Fibroblast of skin of left quadriceps (primary cell): ENCODE results near the gene CYP4A22.
"Not testable (repeated sequence)": the region's sequence is repeated elsewhere in the genome, so short reads cannot be mapped to it uniquely, and the experiment has no call there.

Experiments
- DNase-seq, 2 experiments: peaks; one replicate each; pipeline ENCODE4 v3.0.0-alpha.2; 2013; ENCODE audit warnings: low read depth in 2 of 2

Gene CYP4A22

DNA sequence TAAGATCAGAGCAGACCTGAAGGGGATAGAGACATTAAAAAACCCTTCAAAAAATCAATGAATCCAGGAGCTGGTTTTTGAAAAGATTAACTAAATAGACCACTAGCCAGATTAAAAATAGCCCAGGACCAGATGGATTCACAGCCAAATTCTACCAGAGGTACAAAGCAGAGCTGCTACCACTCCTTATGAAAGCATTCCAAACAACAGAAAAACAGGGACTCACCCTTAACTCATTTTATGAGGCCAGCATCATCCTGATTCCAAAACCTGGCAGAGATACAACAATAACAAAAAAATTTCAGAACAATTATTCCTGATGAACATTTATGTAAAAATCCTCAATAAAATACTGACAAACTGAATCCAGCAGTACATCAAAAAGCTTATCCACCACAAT lies 19.2 kb downstream of the CYP4A22 start:
- DNase-seq, result not testable (repeated sequence)

DNA sequence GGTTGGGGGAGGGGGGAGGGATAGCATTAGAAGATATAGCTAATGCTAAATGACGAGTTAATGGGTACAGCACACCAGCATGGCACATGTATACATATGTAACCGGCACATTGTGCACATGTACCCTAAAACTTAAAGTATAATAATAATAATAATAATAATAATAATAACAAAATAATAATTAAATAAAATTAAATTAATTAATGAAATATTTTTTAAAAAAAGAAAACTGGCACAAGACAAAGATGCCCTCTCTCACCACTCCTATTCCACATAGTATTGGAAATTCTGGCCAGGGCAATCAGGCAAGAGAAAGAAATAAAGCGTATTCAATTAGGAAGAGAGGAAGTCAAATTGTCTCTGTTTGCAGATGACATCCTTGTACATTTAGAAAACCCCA lies 20.7 kb downstream of the CYP4A22 start:
- DNase-seq, result not testable (repeated sequence)

DNA sequence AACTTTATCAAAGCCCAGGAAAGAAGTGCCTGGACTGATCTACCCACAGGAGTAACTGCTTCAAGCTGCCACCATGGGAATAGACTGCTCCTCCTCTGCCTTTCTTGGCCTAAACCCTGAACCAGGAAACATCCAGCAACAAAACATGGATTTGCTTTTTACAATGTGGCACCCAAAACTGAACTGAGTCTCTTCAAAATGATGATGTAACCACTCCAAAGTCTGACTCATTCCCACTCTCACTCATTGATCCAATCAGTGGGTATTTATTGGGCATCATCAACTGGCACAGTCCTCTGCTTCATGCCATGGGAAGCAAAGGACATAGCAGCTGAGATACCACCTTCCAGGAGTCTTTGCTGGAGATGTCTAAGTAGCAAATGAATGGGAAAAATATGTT lies 23.5 kb downstream of the CYP4A22 start:
- DNase-seq, result no peak

- DNase-seq, result no peak
Measured at GRCh38 chr1:47161298-47162040, 24.2 kb downstream of the CYP4A22 start.

DNA sequence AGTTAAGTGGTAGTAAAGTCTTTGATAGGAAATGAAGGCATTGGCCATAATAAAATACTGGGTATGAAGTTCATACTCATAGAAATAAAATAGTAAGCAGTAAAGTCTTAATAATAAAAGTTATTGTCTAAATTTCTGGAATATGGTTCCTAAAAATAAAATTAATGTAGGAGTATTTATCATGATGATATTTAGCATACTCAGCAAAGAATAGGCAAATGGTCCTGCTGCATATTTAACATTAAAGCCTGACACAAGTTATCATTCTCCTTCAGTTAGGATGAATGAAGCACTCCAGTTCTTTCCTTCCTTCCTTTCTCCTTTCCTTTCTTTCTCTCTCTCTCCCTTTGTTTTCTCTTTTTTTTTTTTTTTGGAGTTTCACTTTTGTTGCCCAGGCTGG lies 27.3 kb downstream of the CYP4A22 start:
- DNase-seq, result no peak

- no peak for DNase-seq
Measured at GRCh38 chr1:47172782-47173181, 35.5 kb downstream of the CYP4A22 start.

DNA sequence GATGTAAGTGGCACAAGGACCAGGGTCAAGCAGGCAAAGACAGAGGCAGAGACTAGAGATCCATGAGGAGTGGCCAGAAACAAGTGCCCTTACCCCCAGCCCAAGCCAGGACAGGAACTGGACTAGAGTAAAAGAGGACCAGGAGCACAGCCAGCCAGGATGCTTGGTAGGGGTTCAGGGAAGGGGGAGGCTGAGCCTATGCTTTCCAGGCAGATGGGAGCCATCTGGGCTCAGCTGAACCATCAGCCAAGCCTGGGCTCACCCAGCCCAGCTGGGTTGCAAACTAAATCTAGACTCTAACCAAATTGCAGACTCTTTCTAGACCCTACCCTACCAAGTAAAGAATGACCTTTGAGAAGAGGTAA lies 37.4 kb downstream of the CYP4A22 start:
- DNase-seq, result no peak

DNA sequence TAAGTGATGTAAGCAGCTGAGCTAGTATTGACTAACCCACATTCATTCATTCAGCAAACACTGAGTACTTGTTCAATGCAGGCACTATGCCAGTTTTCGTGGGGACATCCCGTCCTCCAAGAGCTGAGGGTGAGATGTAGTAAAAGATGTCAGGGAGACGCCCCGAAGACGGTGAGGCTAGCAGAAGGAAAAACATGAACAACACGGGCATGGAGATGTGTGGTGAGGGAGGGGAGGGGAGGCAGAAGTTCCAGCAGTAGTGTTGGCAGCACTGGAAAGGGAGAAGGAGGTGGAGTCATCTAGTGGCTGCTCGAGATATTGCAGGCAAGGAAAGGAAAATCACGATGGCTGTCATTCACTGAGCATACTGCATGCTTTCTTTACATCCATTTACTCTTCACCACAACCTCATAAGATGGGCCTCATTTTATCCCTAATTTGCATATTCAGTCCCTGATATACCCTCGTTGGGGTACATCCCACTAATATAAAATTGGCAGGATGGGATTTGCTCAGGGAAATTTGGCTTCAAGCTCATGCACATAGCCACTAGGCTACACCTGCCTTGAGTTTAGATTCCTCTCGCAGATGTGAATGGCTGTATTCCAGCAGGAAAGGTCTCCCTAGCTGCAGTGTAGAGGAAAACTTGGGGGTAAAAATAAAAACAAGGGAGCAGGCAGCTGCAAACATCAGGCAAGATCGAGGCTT lies 38.1 kb downstream of the CYP4A22 start:
- no peak for DNase-seq

GRCh38 chr1:47178020-47178419 lies 40.8 kb downstream of the CYP4A22 start:
- DNase-seq, result no peak

DNA sequence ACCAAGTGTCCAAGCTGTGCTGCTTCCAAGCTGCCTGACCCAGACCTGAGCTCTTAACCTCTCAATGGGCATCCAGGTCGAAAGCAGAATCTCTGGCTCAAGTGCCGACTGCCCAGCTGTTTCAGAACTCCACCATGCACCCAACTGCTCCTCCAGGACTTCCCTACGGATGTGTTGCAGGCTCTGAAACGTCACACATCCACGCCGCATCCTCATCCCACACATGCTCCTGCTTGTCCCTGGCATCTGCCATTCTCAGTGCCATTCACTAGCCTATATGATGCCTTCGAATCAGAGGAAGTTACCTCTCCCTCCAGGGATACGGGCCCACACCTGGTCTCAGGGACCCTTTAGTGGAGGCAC lies 41.4 kb downstream of the CYP4A22 start:
- DNase-seq, result no peak

DNA sequence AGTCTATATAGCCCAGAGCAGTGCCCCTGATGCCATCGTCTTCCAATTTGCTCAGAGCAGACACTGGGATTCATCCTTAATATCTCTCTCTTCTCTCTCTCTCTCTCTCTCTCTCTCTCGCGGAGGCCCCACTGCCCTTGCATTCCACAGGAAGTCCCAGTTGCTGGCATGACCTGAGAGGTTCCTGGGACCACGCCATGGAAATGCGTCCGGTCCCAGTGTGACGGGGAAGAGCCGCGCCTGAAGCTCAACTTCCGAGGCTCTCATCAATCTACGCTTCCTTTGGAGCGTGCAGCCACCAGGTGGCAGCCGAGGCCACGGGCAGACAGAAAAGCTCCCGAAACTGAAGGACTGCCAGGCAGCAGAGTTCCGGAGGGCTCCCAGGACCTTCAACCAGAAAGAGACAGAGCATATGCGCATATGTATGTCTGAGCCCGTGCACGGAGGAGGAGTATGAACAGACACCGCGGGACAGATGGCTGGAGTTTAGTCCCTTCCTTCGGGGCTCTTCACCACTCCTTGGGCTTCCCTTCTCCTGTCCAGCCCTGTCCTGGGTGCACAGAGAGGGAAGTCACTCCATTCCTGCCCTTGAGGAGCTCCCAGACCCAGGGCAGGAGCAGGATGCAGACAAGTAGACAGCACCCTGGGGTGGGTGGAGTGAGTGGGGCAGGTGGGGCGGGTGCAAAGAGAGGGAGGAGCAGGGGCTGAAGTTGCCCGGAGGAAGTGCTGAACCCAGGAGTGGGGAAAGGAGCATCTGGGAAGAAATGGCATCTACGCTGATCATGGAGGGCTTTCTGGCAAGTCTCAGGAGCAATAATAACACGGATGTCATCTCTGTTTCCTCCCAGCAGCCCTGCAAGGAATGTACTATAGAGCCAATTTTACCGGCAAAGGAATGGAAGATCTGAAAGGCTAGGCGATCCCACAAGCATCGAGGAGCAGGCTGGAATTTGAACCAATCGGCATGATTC lies 42.1 kb downstream of the CYP4A22 start:
- peak; percentile 86 for DNase-seq

- no peak for DNase-seq
Measured at GRCh38 chr1:47179988-47180563, 42.8 kb downstream of the CYP4A22 start.

GRCh38 chr1:47180603-47181094 lies 43.4 kb downstream of the CYP4A22 start:
- no peak for DNase-seq

GRCh38 chr1:47181095-47181954 lies 44.1 kb downstream of the CYP4A22 start:
- DNase-seq, result no peak

DNA sequence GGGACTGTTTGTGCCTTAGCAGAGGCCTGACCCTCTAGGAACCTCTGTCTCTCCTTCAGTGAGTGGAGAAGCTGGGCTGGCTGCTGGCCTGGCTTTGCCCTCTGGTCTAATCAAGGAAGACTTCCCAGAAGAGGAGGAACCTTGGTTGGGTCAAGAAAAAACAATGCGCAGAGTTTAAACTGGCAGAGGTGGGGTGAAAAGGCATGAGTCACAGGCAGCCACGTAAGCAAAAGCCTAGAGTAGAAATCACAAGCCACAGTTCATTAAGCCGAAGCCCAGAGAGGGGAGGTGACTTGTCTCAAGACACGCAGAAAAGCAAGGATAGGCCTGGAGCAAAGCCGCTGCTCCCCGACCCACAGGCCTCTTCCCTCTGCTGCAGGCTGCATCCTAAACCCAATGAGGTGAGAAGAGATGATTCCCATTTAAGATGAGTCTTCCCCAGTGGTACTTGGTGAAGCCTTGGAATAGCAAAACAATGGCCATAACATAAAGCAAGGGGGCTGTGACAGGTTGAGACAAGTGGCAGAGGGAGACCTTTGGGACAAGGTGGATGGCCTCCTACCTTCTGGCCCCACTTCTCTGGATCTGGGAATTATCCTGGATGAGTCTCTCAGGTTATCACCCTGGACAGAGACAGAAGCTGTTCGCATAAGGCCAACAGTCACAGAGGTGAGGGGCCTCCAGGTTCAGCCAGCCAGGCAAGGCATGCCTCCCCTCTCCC lies 44.9 kb downstream of the CYP4A22 start:
- DNase-seq, result no peak

DNA sequence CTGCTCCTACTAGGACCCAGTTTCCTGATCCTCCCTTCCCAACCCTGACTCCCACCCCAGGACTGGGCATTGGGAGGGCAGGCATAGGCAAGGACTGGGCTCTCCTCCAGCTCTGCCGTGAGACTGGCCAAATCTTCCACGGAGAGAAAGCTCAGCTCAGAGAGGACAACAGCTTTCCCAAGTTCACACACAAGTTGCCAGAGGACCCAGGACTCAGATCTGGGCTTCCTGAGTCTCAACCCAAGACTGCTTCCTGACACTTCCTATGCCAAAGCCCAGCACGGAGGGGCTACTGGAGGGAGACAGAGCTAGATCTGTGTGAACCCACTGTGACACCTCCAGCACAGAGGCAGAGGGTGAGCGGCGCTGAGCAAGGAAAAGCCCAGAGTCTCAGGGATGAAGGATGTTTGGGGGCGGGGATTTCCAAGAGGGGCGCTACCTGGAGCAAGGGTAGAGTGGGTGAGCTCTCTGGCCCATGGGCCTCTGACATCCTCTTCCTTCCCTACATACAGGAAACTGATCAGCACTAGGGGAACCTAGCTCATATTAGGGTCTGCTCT lies 45.5 kb downstream of the CYP4A22 start:
- DNase-seq, result no peak

GRCh38 chr1:47183308-47184089 lies 46.3 kb downstream of the CYP4A22 start:
- no peak for DNase-seq

DNA sequence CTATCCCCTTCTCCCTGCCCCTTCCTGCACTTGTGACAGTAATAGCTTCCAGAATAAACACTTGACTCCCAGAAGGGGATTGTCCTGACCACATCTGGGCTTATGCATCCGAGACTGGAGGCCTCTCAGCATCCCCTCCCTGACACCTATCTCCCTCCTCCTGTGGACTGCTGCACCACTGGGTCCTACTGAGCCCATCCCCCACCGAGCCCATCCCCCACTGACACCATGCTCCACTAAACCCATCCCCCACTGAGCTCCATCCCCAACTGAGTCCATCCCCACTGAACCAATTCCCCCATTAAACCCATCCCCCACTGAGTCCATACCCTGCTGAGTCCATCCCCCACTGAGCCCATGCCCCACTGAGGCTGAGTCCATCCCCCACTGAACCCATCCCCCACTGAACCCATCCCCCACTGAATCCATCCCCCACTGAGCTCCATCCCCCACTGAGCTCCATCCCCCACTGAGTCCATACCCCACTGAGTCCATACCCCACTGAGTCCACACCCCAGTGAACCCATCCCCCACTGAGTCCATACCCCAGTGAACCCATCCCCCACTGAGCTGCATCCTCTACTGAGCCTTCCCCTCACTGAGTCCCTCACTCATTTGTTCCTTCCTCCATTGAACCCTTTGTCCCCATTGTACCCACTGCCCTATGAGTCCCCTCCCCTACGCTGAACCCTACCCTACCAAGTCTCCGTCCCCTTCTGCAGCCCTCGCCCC lies 47.0 kb downstream of the CYP4A22 start:
- DNase-seq, result no peak
